PC-3 (cell line): ENCODE data around the gene ZNF213.

Experiments
- EZH2phosphoT487 ChIP-seq: fragments of 300-600 bp; sonication (generic); IDR thresholded peaks from 2 replicates; pipeline ENCODE4 v1.6.1; 2018; ENCODE audit warnings: mild to moderate bottlenecking, antibody characterized with exemption, low read length, borderline replicate concordance
- TF ChIP-seq, protein P1 (sequence below): fragments of 300-600 bp; sonication (generic); conservative IDR thresholded peaks from 2 replicates; pipeline ENCODE4 v1.5.1; 2017; ENCODE audit warnings: antibody characterized with exemption, low read depth, mild to moderate bottlenecking, low read length

DNA sequence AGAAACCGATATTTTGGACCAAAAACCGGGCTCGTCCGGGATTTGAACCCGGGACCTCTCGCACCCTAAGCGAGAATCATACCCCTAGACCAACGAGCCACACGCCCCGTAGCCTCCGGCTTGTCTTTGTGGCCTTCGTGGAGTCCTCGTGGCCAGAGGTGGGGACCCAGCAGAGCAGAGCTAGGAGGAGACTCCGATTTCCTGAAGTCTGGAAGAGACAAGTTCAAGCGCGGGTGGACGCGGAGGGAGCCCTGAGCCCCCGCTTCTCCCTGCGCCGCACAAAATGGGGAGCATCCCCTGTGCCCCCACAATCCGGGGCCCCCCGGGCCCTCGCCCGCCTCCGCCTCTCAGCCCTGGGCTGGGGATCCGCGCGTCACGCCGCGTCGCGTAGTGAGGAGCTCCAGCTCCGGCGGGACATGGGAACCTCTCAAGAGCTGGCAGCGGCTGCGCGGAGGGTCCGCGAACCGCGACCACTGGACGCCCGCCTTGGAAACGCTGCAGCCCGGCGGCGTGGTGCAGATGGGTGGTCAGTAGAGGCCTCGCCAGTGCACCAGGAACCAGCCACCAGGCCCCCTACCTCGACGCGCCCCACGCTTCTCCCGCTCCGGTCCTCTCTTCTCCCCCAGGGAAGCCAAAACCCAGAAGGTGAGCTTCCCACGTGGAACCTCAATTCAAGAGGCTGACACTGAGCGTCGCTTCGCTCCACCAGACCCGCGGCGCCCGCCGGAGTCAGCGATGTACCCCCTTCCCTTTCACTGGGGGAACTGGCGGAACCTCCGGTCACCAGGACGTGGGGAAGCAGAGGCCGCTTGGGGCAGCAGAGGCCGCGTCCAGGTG lies 48.0 kb downstream of the ZNF213 start:
- TF ChIP-seq, protein P1, sequence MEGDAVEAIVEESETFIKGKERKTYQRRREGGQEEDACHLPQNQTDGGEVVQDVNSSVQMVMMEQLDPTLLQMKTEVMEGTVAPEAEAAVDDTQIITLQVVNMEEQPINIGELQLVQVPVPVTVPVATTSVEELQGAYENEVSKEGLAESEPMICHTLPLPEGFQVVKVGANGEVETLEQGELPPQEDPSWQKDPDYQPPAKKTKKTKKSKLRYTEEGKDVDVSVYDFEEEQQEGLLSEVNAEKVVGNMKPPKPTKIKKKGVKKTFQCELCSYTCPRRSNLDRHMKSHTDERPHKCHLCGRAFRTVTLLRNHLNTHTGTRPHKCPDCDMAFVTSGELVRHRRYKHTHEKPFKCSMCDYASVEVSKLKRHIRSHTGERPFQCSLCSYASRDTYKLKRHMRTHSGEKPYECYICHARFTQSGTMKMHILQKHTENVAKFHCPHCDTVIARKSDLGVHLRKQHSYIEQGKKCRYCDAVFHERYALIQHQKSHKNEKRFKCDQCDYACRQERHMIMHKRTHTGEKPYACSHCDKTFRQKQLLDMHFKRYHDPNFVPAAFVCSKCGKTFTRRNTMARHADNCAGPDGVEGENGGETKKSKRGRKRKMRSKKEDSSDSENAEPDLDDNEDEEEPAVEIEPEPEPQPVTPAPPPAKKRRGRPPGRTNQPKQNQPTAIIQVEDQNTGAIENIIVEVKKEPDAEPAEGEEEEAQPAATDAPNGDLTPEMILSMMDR: no peak
- no peak for TF ChIP-seq EZH2phosphoT487
